Measurements from ENCODE around the gene CCL8.

The CCL8 gene

DNA sequence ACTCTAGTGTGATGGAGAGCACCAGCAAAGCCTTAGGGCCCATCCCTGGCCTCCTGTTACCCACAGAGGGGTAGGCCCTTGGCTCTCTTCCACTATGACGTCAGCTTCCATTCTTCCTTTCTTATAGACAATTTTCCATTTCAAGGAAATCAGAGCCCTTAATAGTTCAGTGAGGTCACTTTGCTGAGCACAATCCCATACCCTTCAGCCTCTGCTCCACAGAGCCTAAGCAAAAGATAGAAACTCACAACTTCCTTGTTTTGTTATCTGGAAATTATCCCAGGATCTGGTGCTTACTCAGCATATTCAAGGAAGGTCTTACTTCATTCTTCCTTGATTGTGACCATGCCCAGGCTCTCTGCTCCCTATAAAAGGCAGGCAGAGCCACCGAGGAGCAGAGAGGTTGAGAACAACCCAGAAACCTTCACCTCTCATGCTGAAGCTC, at the start of gene CCL8:
CCL8 (plus strand) TSS at position 397 of the 445 bp plus-strand sequence. CDS start 67 bp downstream, outside the sequence.
- no peak for DNase-seq (ENCODE audit: low read depth)

GRCh38 chr17:34269969-34270368, 49.3 kb upstream of the CCL8 start, which contains the start of gene CCL7:
CCL7 (plus strand) TSS chr17:34270221; CDS start chr17:34270291, 70 bp downstream.
- DNase-seq (ENCODE audit: low read depth) = no peak

DNA sequence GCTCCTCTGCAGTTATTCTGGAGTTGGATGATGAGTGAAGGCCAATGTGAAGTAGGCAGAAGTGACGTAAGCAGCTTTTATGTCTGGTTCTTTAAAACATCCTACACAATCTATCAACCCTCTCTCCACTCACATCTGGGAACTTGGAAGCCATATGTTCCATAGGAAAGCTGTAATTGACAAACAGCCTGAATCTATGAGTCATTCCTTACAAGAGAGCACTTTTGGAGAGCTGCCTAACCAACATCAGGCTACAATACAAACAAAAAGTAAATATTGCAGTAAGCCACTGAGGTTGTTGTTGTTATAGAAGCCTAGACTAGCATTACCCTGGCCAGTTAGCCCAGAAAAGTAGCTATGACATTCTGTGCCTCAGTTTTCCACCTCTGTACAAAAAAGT, 43.4 kb upstream of the CCL8 start:
- DNase-seq (ENCODE audit: low read depth) = no peak

GRCh38 chr17:34276826-34277225, 42.4 kb upstream of the CCL8 start:
- no peak for DNase-seq (ENCODE audit: low read depth)

DNA sequence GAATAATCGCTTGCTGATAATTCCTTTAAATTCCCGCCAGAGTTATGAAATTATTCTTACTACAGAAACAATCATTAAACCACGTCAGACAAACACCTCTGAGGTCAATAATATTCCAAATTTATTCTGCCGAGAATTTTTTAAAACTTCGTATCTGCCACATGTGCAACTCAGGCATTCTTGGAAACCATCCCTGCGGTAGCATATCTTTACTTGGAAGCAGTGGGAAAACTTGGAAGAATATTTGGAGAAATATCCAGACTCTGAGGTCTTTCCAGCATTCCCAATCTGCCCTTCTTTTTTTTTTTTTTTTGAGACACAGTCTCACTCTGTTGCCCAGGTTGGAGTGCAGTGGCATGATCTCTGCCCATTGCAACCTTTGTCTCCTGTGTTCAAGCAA, 35.7 kb upstream of the CCL8 start:
- DNase-seq (ENCODE audit: low read depth) = no peak

- DNase-seq (ENCODE audit: low read depth) = no peak
Observed at GRCh38 chr17:34285286-34285792, 33.9 kb upstream of the CCL8 start, which contains the start of gene CCL11. CCL11 (plus strand) TSS chr17:34285742; CDS start chr17:34285809, 67 bp downstream.

- DNase-seq (ENCODE audit: low read depth) = no peak
Observed at GRCh38 chr17:34287875-34288274, 31.4 kb upstream of the CCL8 start.

- DNase-seq (ENCODE audit: low read depth) = no peak
Observed at GRCh38 chr17:34290586-34290985, 28.6 kb upstream of the CCL8 start.

- no peak for DNase-seq (ENCODE audit: low read depth)
Observed at GRCh38 chr17:34291721-34292348, 27.4 kb upstream of the CCL8 start.

GRCh38 chr17:34299027-34299426, 20.2 kb upstream of the CCL8 start:
- no peak for DNase-seq (ENCODE audit: low read depth)

DNA sequence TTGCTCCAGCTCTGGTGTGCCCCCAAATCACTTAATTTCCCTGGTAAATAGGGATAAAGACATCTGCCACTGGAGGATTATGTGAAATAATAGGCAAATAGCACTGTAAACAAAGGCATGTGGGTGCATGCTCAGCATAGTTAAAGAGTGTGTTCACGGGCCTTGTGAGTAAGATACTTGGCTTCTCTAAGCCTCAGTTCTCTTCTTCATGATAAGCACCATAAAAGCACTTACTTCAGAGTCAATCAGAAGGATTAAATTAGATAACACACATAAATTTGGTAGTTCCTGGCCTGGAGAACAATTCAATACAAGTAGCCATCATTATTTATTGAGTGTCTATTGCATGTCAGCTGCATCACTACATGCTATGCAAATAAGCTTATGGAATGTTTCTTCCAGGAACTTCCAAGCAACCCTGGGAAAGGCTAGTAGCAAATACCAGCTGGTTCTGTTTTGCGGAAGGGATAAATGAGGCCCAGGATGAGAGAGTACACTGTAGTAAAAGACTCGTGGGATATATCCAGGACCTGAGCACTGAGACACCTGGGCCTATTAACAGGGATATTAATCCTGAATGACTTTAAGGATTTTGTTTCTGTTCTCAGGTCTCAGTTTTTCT, 19.2 kb upstream of the CCL8 start:
- no peak for DNase-seq (ENCODE audit: low read depth)

- DNase-seq (ENCODE audit: low read depth) = no peak
Observed at GRCh38 chr17:34300652-34301370, 18.4 kb upstream of the CCL8 start.

DNA sequence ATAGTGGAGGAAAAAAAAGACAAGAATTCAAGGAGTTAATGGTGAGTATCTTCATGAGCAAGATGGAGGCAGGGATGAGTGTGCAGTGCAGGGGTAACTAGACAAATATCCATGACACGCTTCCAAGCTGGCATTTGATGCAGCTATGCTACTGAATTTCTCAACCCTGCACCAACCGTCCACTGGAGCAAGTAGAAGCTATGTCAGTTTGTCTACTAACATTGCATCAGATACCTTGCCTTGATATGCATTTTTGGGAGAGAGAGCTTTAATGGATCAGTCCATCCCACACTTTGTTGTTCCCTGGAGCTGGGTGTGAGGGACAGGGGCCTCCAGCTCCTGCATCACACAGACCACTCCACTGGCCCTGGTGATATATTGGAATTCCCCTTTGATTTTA, 17.2 kb upstream of the CCL8 start:
- DNase-seq (ENCODE audit: low read depth) = no peak

DNA sequence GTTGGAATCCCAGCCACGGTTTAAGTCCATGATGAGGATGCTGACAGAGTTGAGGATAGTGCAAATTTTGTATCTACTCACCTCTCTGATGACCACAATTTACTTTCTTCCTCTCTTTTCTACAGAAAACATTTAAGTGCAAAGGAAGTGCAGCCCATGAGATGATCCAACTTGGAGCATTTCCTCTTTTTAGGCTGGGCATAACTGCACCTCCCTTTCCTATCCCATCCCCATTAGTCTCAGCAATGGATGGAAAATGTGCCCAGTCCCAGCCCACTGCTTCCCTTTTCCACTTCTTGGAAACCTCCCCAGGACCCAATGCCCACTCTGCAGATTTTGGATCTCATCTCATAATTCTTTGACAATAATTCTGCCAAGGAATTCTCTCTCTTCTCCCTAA, 16.6 kb upstream of the CCL8 start:
- DNase-seq (ENCODE audit: low read depth) = no peak

- no peak for DNase-seq (ENCODE audit: low read depth)
Observed at GRCh38 chr17:34303606-34304005, 15.6 kb upstream of the CCL8 start.

- DNase-seq (ENCODE audit: low read depth) = no peak
Observed at GRCh38 chr17:34305061-34305460, 14.2 kb upstream of the CCL8 start.

DNA sequence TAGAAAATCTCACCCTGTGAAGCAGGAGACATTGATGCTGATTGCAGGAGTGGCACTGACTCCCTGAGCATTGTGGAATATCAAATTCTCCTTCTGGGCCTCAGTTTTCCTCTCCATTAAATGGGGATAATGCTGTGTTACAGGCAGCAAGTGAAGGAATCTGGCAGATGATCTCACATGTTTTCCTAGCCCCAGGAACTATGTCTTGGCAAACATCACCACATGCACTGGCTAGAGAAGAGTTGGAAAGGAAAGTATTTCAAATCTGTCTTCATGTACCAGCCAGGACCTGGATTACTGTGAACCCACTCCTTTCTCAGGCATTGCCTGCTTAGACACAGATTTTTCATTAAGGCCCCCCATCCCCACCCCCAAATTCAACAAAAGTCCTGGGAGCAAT, 13.6 kb upstream of the CCL8 start:
- DNase-seq (ENCODE audit: low read depth) = no peak

DNA sequence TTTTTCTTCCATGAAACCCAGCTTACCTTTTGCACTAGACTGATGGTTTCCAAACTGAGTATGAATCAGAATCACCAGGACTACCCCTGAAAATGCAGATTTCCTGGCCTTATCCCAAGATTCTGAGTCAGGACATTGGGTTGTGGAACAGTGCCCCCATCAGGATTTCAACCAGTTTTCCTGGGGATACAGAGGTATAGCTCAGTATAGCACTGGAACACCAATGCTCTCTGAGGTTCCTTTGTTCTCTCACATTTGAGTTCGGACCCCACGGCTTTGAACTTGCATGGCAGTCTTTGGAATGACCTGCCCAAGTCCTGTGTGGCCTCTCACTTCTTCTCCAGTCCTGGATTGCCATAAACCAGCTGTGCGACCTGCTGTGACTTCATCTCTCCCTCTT, 12.8 kb upstream of the CCL8 start:
- DNase-seq (ENCODE audit: low read depth) = no peak

GRCh38 chr17:34307110-34307509, 12.1 kb upstream of the CCL8 start:
- DNase-seq (ENCODE audit: low read depth) = no peak

DNA sequence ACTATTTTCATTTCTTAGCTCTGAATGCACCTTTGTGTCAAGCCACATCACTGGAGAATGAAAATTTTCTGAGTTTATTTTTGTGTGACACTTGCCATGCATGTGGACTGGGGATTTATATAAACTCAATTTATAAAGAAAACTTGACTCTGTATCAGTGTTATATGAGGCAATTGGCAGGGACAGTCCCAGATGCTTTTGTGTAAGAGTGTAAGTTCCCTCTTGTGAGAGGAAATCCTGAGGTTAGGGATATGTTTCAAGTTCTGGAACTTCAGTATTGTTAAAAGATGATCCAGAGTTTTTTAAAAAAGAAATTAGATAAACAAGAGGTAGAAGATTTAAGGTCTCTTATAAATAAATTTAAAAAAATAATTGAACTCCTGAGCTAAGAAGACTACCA, 10.9 kb upstream of the CCL8 start:
- no peak for DNase-seq (ENCODE audit: low read depth)

GRCh38 chr17:34311291-34311690, 7.9 kb upstream of the CCL8 start:
- DNase-seq (ENCODE audit: low read depth) = no peak

GRCh38 chr17:34312080-34312479, 7.2 kb upstream of the CCL8 start:
- DNase-seq (ENCODE audit: low read depth) = no peak

DNA sequence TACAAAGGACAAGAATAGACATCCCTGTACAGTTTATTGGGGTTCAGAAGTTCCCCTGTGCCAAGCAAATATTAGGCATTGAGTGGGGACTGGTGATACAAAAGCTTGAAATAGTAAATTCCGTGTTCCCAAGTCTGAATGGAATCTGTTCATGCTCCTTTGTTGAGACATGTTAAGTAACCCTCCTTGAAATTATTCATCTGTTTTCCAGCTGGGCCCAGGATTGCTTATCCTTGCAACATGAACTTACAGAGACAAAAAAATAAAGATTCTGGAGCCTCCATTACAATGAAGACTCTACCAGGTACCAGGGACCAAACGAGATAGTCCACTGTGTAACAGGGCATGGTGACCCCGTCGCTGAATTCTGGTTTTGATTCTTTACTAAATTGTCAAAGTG, 6.1 kb upstream of the CCL8 start:
- no peak for DNase-seq (ENCODE audit: low read depth)

All from activated T-cell treated with anti-CD3 and anti-CD28 coated beads for 24 hours (primary cell).